Activated B cell treated with CpG ODN at 0.5 μM for 24 hours (primary cell): ENCODE measurements around the gene SERTAD2. TPM values are rescaled to one million over a fixed set of nuclear protein-coding genes. Genes with fewer than 3 reads are reported as not detected.

Experiments used
- ATAC-seq: fragments of 200-7000 bp; cut with Tn5 transposase; one replicate; pipeline ENCODE4 v1.10.0; 2021; ENCODE audit warnings: low read depth, mild to moderate bottlenecking, moderate library complexity
- CTCF ChIA-PET: fragments of 350-600 bp; sonication (Branson Sonifier 250); formaldehyde crosslinking; loops from one replicate; lab custom pipeline; 2021; ENCODE audit warnings: antibody characterized with exemption; lab: Charles Lee
- POLR2A ChIA-PET: fragments of 350-600 bp; sonication (Branson Sonifier 250); formaldehyde crosslinking; loops from one replicate; lab custom pipeline; 2021; ENCODE audit warnings: antibody characterized with exemption; lab: Charles Lee
- DNase-seq: peaks from one replicate; pipeline ENCODE4 v3.0.0; 2022
- H3K27ac Mint-ChIP-seq: one replicate; pipeline ENCODE4 v1.8.0; 2020; ENCODE audit warnings: mixed read lengths
- H3K27me3 Mint-ChIP-seq: one replicate; pipeline ENCODE4 v1.8.0; 2021; ENCODE audit warnings: mixed read lengths
- H3K36me3 Mint-ChIP-seq: one replicate; pipeline ENCODE4 v1.8.0; 2021; ENCODE audit warnings: low read depth, mixed read lengths
- H3K4me1 Mint-ChIP-seq: one replicate; pipeline ENCODE4 v1.8.0; 2021; ENCODE audit warnings: mixed read lengths
- H3K4me3 Mint-ChIP-seq: one replicate; pipeline ENCODE4 v1.8.0; 2020; ENCODE audit warnings: mild to moderate bottlenecking, mixed read lengths
- H3K9me3 Mint-ChIP-seq: one replicate; pipeline ENCODE4 v1.8.0; 2020; ENCODE audit warnings: mixed read lengths
- CTCF ChIP-seq: fragments of 200-600 bp; IDR thresholded peaks from one replicate; pipeline ENCODE4 v1.8.0; 2022; ENCODE audit warnings: antibody characterized with exemption, mild to moderate bottlenecking
- intact Hi-C: fragments of 100-400 bp; cut with micrococcal nuclease; formaldehyde crosslinking; loops from one replicate; pipeline ENCODE4 v1.15.1; 2024
- total RNA-seq: library from RNA; stranded (reverse); gene quantifications from 2 replicates; pipeline ENCODE4 v1.2.3, GENCODE V29; 2022

Gene SERTAD2
- total RNA-seq, 1 donor from 2014 or later, result 47.3 TPM

GRCh38 chr2:64624862-64625261 lies 28.9 kb downstream of the SERTAD2 start:
- ATAC-seq (no peak), DNase-seq (no peak)
- H3K27me3 Mint-ChIP-seq, result no peaks in the 10 kb centered on the region
- intact Hi-C loops, result no loop called here
- H3K27ac Mint-ChIP-seq, result no peak overlapping the region
- H3K9me3 Mint-ChIP-seq, result no peaks in the 10 kb centered on the region
- peaks cover 14% of the 10 kb centered on the region for H3K4me1 Mint-ChIP-seq
- ChIA-PET POLR2A (interaction anchor here (1.0 to 3.2 kb wide), 2 partner anchors 18 to 20 kb away, joined by 6 to 30 read pairs; no protein-coding TSS in a partner anchor), CTCF (interaction anchor here (2.9 kb wide), 1 partner anchor 38 kb away, joined by 10 read pairs; no protein-coding TSS in a partner anchor)
- no peak for TF ChIP-seq CTCF
- H3K4me3 Mint-ChIP-seq, result no peak overlapping the region
- H3K36me3 Mint-ChIP-seq, result peaks cover 4% of the 10 kb centered on the region

- ATAC-seq (no peak), DNase-seq (no peak)
- no peak overlapping the region for H3K27ac Mint-ChIP-seq
- no peak overlapping the region for H3K4me3 Mint-ChIP-seq
- POLR2A ChIA-PET, result no interaction called here
- no peaks in the 10 kb centered on the region for H3K27me3 Mint-ChIP-seq
- H3K9me3 Mint-ChIP-seq, result no peaks in the 10 kb centered on the region
- intact Hi-C loops, result no loop called here
- TF ChIP-seq CTCF, result no peak
- no peaks in the 10 kb centered on the region for H3K36me3 Mint-ChIP-seq
- peaks cover 14% of the 10 kb centered on the region for H3K4me1 Mint-ChIP-seq
- CTCF ChIA-PET, result interaction anchor here (2.9 kb wide), 1 partner anchor 37 kb away, joined by 10 read pairs; no protein-coding TSS in a partner anchor
Observed at GRCh38 chr2:64624108-64624610, 29.6 kb downstream of the SERTAD2 start.

GRCh38 chr2:64623242-64623850 lies 30.4 kb downstream of the SERTAD2 start:
- ChIA-PET POLR2A (no interaction called here), CTCF (no interaction called here)
- intact Hi-C loops, result no loop called here
- no peak overlapping the region for H3K4me3 Mint-ChIP-seq
- no peaks in the 10 kb centered on the region for H3K27me3 Mint-ChIP-seq
- no peak overlapping the region for H3K27ac Mint-ChIP-seq
- no peak for DNase-seq
- no peaks in the 10 kb centered on the region for H3K36me3 Mint-ChIP-seq
- no peak for ATAC-seq
- peaks cover 14% of the 10 kb centered on the region for H3K4me1 Mint-ChIP-seq
- no peak for TF ChIP-seq CTCF
- H3K9me3 Mint-ChIP-seq, result no peaks in the 10 kb centered on the region

- H3K27ac Mint-ChIP-seq, result no peak overlapping the region
- ATAC-seq (no peak), DNase-seq (no peak)
- CTCF ChIA-PET, result interaction anchor here (1.2 kb wide), 1 partner anchor 36 kb away, joined by 3 read pairs; no protein-coding TSS in a partner anchor
- POLR2A ChIA-PET, result no interaction called here
- no peak for TF ChIP-seq CTCF
- H3K36me3 Mint-ChIP-seq, result no peaks in the 10 kb centered on the region
- H3K4me3 Mint-ChIP-seq, result no peak overlapping the region
- H3K4me1 Mint-ChIP-seq, result peaks cover 17% of the 10 kb centered on the region
- no peaks in the 10 kb centered on the region for H3K27me3 Mint-ChIP-seq
- intact Hi-C loops, result no loop called here
- no peaks in the 10 kb centered on the region for H3K9me3 Mint-ChIP-seq
Observed at GRCh38 chr2:64622443-64623241, 31.1 kb downstream of the SERTAD2 start.

GRCh38 chr2:64620661-64621060 lies 33.1 kb downstream of the SERTAD2 start:
- intact Hi-C loops, result no loop called here
- Mint-ChIP-seq H3K4me1 (peaks cover 9% of the 10 kb centered on the region), H3K27ac (no peak overlapping the region), H3K36me3 (no peaks in the 10 kb centered on the region), H3K27me3 (no peaks in the 10 kb centered on the region), H3K4me3 (no peak overlapping the region), H3K9me3 (no peaks in the 10 kb centered on the region)
- no peak for TF ChIP-seq CTCF
- DNase-seq (no peak), ATAC-seq (no peak)
- POLR2A ChIA-PET, result no interaction called here
- CTCF ChIA-PET, result interaction anchor here (1.1 to 1.4 kb wide), 2 partner anchors 9 to 14 kb away, joined by 3 to 4 read pairs; no protein-coding TSS in a partner anchor
